GM23338 (cell line): ENCODE data around the gene ULK4. TPM values are rescaled to one million over a fixed set of nuclear protein-coding genes. Genes with fewer than 3 reads are reported as not detected.

ENCODE experiments used
- ATAC-seq: fragments of 200-7000 bp; cut with Tn5 transposase; 3 replicates; pipeline ENCODE4 v1.9.1; 2020
- DNase-seq: peaks from one replicate; pipeline ENCODE4 v3.0.0-alpha.2; 2015; ENCODE audit warnings: low spot score
- H2AFZ ChIP-seq: fragments of 200-600 bp; sonication (generic); 2 replicates; pipeline ENCODE4 v1.8.0; 2016; ENCODE audit warnings: antibody characterized with exemption, mild to moderate bottlenecking, moderate library complexity
- H3F3A ChIP-seq: fragments of 200-600 bp; sonication (generic); replicated peaks from 2 replicates; pipeline ENCODE4 v1.8.0; 2017; ENCODE audit warnings: antibody characterized with exemption, mixed run types, low read depth
- H3K27ac ChIP-seq: fragments of 200-600 bp; sonication (generic); 2 replicates; pipeline ENCODE4 v1.6.1; 2016; ENCODE audit warnings: low read depth
- H3K27me3 ChIP-seq: fragments of 200-600 bp; sonication (generic); 2 replicates; pipeline ENCODE4 v1.8.0; 2016; ENCODE audit warnings: mild to moderate bottlenecking, mixed run types, moderate library complexity; ENCODE audit not compliant: insufficient read depth
- H3K36me3 ChIP-seq: fragments of 200-600 bp; sonication (generic); 2 replicates; pipeline ENCODE4 v1.8.0; 2016; ENCODE audit warnings: mild to moderate bottlenecking; ENCODE audit not compliant: insufficient read depth
- H3K4me1 ChIP-seq: fragments of 200-600 bp; sonication (generic); 2 replicates; pipeline ENCODE4 v1.8.0; 2016; ENCODE audit warnings: mild to moderate bottlenecking, moderate library complexity; ENCODE audit not compliant: insufficient read depth
- H3K4me2 ChIP-seq: fragments of 200-600 bp; sonication (generic); 2 replicates; pipeline ENCODE4 v1.7.1; 2017; ENCODE audit warnings: mixed run types
- H3K4me3 ChIP-seq: fragments of 200-600 bp; sonication (generic); 2 replicates; pipeline ENCODE4 v1.6.1; 2016; ENCODE audit warnings: mixed run types
- H3K79me2 ChIP-seq: fragments of 200-600 bp; sonication (generic); replicated peaks from 2 replicates; pipeline ENCODE4 v1.8.0; 2017; ENCODE audit warnings: mild to moderate bottlenecking; ENCODE audit not compliant: insufficient read depth
- H3K9me2 ChIP-seq: fragments of 200-600 bp; sonication (generic); 2 replicates; pipeline ENCODE4 v1.8.0; 2017; ENCODE audit not compliant: insufficient read depth
- H4K20me1 ChIP-seq: fragments of 200-600 bp; sonication (generic); replicated peaks from 2 replicates; pipeline ENCODE4 v1.8.0; 2017; ENCODE audit warnings: mild to moderate bottlenecking; ENCODE audit not compliant: insufficient read depth
- H3K27ac Mint-ChIP-seq: 2 replicates; pipeline ENCODE4 v1.8.0; 2020; ENCODE audit warnings: inconsistent platforms, mild to moderate bottlenecking, moderate library complexity, mixed read lengths
- H3K27me3 Mint-ChIP-seq: 3 replicates; pipeline ENCODE4 v1.8.0; 2022; ENCODE audit warnings: low read depth, mild to moderate bottlenecking, moderate library complexity, mixed read lengths, inconsistent platforms; ENCODE audit not compliant: insufficient read depth, poor library complexity
- H3K36me3 Mint-ChIP-seq: 3 replicates; pipeline ENCODE4 v1.8.0; 2021; ENCODE audit warnings: low read depth, mild to moderate bottlenecking, inconsistent platforms, moderate library complexity, mixed read lengths
- H3K4me1 Mint-ChIP-seq: 3 replicates; pipeline ENCODE4 v1.8.0; 2020; ENCODE audit warnings: mild to moderate bottlenecking, inconsistent platforms, mixed read lengths
- H3K4me3 Mint-ChIP-seq: 3 replicates; pipeline ENCODE4 v1.8.0; 2021; ENCODE audit warnings: moderate library complexity, mild to moderate bottlenecking, inconsistent platforms, mixed read lengths
- H3K9me3 Mint-ChIP-seq: 3 replicates; pipeline ENCODE4 v1.8.0; 2020; ENCODE audit warnings: moderate library complexity, mild to moderate bottlenecking, inconsistent platforms, mixed read lengths
- CREB1 ChIP-seq: fragments of 250-450 bp; sonication (Bioruptor Pico); IDR thresholded peaks from 2 replicates; pipeline ENCODE4 v1.5.0; 2020; ENCODE audit warnings: low read depth, mild to moderate bottlenecking, moderate library complexity
- NANOG ChIP-seq: IDR thresholded peaks from 2 replicates; pipeline ENCODE4 v1.6.1; 2016; ENCODE audit warnings: antibody characterized with exemption, borderline replicate concordance
- POLR2AphosphoS5 ChIP-seq: IDR thresholded peaks from 2 replicates; pipeline ENCODE4 v1.6.1; 2016; ENCODE audit warnings: antibody characterized with exemption, low read depth
- REST ChIP-seq: IDR thresholded peaks from one replicate; pipeline ENCODE4 v1.6.1; 2018; ENCODE audit warnings: antibody characterized with exemption; ENCODE audit not compliant: unreplicated experiment
- ZNF114 ChIP-seq: fragments of 250-450 bp; sonication (Bioruptor Pico); IDR thresholded peaks from 2 replicates; pipeline ENCODE4 v1.5.0; 2020; ENCODE audit warnings: mild to moderate bottlenecking, moderate library complexity
- ZNF331 ChIP-seq: fragments of 250-450 bp; sonication (Bioruptor Pico); IDR thresholded peaks from 2 replicates; pipeline ENCODE4 v1.5.0; 2020; ENCODE audit warnings: low read depth, mild to moderate bottlenecking, moderate library complexity
- polyA plus RNA-seq: library from polyadenylated mRNA; unstranded; fragments of >200 nt; fragmentation: Nextera tagmentation; extraction: Ambion mirVana; gene quantifications from 2 replicates; pipeline ENCODE4 v1.2.1, GENCODE V29; 2016
- total RNA-seq: library from RNA; depleted of rRNA; stranded (reverse); fragments of >200 nt; shearing (Covaris generic); gene quantifications from 2 replicates; pipeline ENCODE4 v1.2.3, GENCODE V29; 2014
- TF ChIP-seq, protein P1 (sequence below), 2 experiments: fragments of 200-600 bp in 1 of 2; sonication (generic) in 1 of 2; conservative IDR thresholded peaks; 2 replicates each; pipeline versions ENCODE4 v1.5.1 to v1.6.1; 2016 to 2017; ENCODE audit warnings: antibody characterized with exemption in 2 of 2, low read depth in 2 of 2, mild to moderate bottlenecking in 2 of 2, moderate library complexity in 1 of 2

The ULK4 gene
- total and polyA plus RNA-seq, 2 experiments from 2014 or later = 20.8 to 41.4 TPM

GRCh38 chr3:41688595-41689380, 273.1 kb downstream of the ULK4 start:
- H3K36me3 ChIP-seq = no peaks in the 10 kb centered on the region
- Mint-ChIP-seq H3K4me1 (no peaks in the 10 kb centered on the region), H3K27ac (no peak overlapping the region), H3K9me3 (peaks cover 3% of the 10 kb centered on the region; the same call in 2 of the 3 replicates), H3K36me3 (peaks cover 7% of the 10 kb centered on the region; the same call in 2 of the 3 replicates), H3K27me3 (peaks cover 6% of the 10 kb centered on the region), H3K4me3 (no peak overlapping the region)
- TF ChIP-seq NANOG = no peak
- no peak for TF ChIP-seq CREB1
- TF ChIP-seq ZNF114 = no peak
- TF ChIP-seq, protein P1, sequence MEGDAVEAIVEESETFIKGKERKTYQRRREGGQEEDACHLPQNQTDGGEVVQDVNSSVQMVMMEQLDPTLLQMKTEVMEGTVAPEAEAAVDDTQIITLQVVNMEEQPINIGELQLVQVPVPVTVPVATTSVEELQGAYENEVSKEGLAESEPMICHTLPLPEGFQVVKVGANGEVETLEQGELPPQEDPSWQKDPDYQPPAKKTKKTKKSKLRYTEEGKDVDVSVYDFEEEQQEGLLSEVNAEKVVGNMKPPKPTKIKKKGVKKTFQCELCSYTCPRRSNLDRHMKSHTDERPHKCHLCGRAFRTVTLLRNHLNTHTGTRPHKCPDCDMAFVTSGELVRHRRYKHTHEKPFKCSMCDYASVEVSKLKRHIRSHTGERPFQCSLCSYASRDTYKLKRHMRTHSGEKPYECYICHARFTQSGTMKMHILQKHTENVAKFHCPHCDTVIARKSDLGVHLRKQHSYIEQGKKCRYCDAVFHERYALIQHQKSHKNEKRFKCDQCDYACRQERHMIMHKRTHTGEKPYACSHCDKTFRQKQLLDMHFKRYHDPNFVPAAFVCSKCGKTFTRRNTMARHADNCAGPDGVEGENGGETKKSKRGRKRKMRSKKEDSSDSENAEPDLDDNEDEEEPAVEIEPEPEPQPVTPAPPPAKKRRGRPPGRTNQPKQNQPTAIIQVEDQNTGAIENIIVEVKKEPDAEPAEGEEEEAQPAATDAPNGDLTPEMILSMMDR (conservative IDR thresholded peaks at IDR 0.05; ENCODE audit: low read depth in 2 of 2) = no peak
- no peak for TF ChIP-seq ZNF331 (CRISPR knock-in tag)
- TF ChIP-seq REST = no peak
- no peak for TF ChIP-seq POLR2AphosphoS5
- no peaks in the 10 kb centered on the region for H3K79me2 ChIP-seq
- no peak for ATAC-seq
- H3K4me3 ChIP-seq = no peak overlapping the region
- H3K4me2 ChIP-seq = no peak overlapping the region
- DNase-seq = no peak
- H3K4me1 ChIP-seq = no peaks in the 10 kb centered on the region
- no peak overlapping the region for H3K27ac ChIP-seq
- no peak overlapping the region for H2AFZ ChIP-seq
- H3K9me2 ChIP-seq = peaks cover 7% of the 10 kb centered on the region; the same call in 1 of the 2 replicates
- no peaks in the 10 kb centered on the region for H4K20me1 ChIP-seq
- H3F3A ChIP-seq = no peaks in the 10 kb centered on the region
- H3K27me3 ChIP-seq = no peaks in the 10 kb centered on the region
